GM19455 (cell line): ENCODE data around the gene LIPG.

ENCODE experiments used
- ATAC-seq: cut with Tn5 transposase; IDR thresholded peaks from one replicate; pipeline ENCODE4 v1.9.1; 2021; ENCODE audit not compliant: unreplicated experiment

Gene LIPG

GRCh38 chr18:49631146-49631866 lies 69.4 kb downstream of the LIPG start:
- no peak for ATAC-seq

- no peak for ATAC-seq
Measured at GRCh38 chr18:49632588-49632987, 70.7 kb downstream of the LIPG start.

- ATAC-seq = no peak
Measured at GRCh38 chr18:49638209-49638785, 76.4 kb downstream of the LIPG start.

GRCh38 chr18:49638891-49639557 lies 77.2 kb downstream of the LIPG start:
- no peak for ATAC-seq

GRCh38 chr18:49639643-49640391 lies 78.0 kb downstream of the LIPG start:
- no peak for ATAC-seq

GRCh38 chr18:49640741-49641140 lies 78.9 kb downstream of the LIPG start:
- no peak for ATAC-seq

- ATAC-seq = no peak
Measured at GRCh38 chr18:49645196-49645595, 83.3 kb downstream of the LIPG start.

- ATAC-seq = no peak
Measured at GRCh38 chr18:49645841-49646351, 84.0 kb downstream of the LIPG start.

- no peak for ATAC-seq
Measured at GRCh38 chr18:49646873-49647272, 85.0 kb downstream of the LIPG start.

- ATAC-seq = no peak
Measured at GRCh38 chr18:49647496-49648168, 85.8 kb downstream of the LIPG start.

GRCh38 chr18:49648326-49648725 lies 86.5 kb downstream of the LIPG start:
- no peak for ATAC-seq
